IPS-NIHi7 (cell line): ENCODE data around the gene ZNF771.
"Not testable (repeated sequence)": the region's sequence is repeated elsewhere in the genome, so short reads cannot be mapped to it uniquely, and the experiment has no call there.

Experiments
- DNase-seq: peaks from one replicate; pipeline ENCODE4 v3.0.0; 2012; ENCODE audit warnings: mixed read lengths; ENCODE audit errors: extremely low spot score

Gene ZNF771

GRCh38 chr16:30375864-30376263, 31.5 kb upstream of the ZNF771 start:
- no peak for DNase-seq

GRCh38 chr16:30376461-30376902, 30.9 kb upstream of the ZNF771 start:
- no peak for DNase-seq

GRCh38 chr16:30377050-30377811, 30.2 kb upstream of the ZNF771 start:
- no peak for DNase-seq

- peak; percentile 79 for DNase-seq
These were observed 29.6 kb upstream of the ZNF771 start for GRCh38 chr16:30377812-30378235.

- DNase-seq = peak; percentile 96
These were observed 28.9 kb upstream of the ZNF771 start for GRCh38 chr16:30378236-30379157.

GRCh38 chr16:30379158-30379783, 28.1 kb upstream of the ZNF771 start:
- DNase-seq = no peak

- no peak for DNase-seq
These were observed 27.2 kb upstream of the ZNF771 start for GRCh38 chr16:30380072-30380802.

- DNase-seq = no peak
These were observed 26.6 kb upstream of the ZNF771 start for GRCh38 chr16:30380803-30381208.

GRCh38 chr16:30381291-30382041, 25.9 kb upstream of the ZNF771 start:
- DNase-seq = no peak

- no peak for DNase-seq
These were observed 25.1 kb upstream of the ZNF771 start, which contains the start of gene SEPTIN1 for GRCh38 chr16:30382111-30382881. SEPTIN1 (minus strand) TSS chr16:30382561; CDS start chr16:30382542, 19 bp downstream.

- DNase-seq = no peak
These were observed 23.9 kb upstream of the ZNF771 start for GRCh38 chr16:30383521-30383920.

GRCh38 chr16:30394592-30395154, 12.7 kb upstream of the ZNF771 start:
- DNase-seq = peak; percentile 68

- peak; percentile 80 for DNase-seq
These were observed 12.0 kb upstream of the ZNF771 start, which contains the start of gene ZNF48 for GRCh38 chr16:30395155-30395991. ZNF48 (plus strand) TSS chr16:30395420; CDS start chr16:30395795, 375 bp downstream.

GRCh38 chr16:30395992-30396585, 11.3 kb upstream of the ZNF771 start:
- DNase-seq = no peak

GRCh38 chr16:30396627-30397026, 10.8 kb upstream of the ZNF771 start:
- DNase-seq = not testable (repeated sequence)

- DNase-seq = no peak
These were observed 10.3 kb upstream of the ZNF771 start for GRCh38 chr16:30397056-30397455.

GRCh38 chr16:30397776-30398660, 9.4 kb upstream of the ZNF771 start:
- no peak for DNase-seq
